Thoracic aorta (tissue), 2 donors: ENCODE results near the gene SAP30BP. TPM values are rescaled to one million over a fixed set of nuclear protein-coding genes. Genes with fewer than 3 reads are reported as not detected.
A peak's percentile ranks its signal among the peaks of the same experiment; 100 is the strongest.

Source experiments
- ATAC-seq: fragments of 150-250 bp; one replicate; pipeline ENCODE4 v1.8.0; 2017; ENCODE audit warnings: low read depth; ENCODE audit not compliant: insufficient number of reproducible peaks, low FRiP score
- DNase-seq: peaks from one replicate; pipeline ENCODE4 v3.0.0-alpha.2; 2020; ENCODE audit warnings: low spot score
- H3K27ac ChIP-seq, 2 donors: fragments of 200-600 bp; sonication (generic); 1 replicate in 1 of 2; 2 replicates in 1 of 2; pipeline ENCODE4 v1.5.1; 2016; ENCODE audit warnings: mild to moderate bottlenecking in 2 of 2, moderate library complexity in 2 of 2
- H3K27me3 ChIP-seq: fragments of 200-600 bp; sonication (generic); replicated peaks from 2 replicates; pipeline ENCODE4 v1.6.0; 2016; ENCODE audit warnings: mild to moderate bottlenecking; ENCODE audit not compliant: insufficient read depth
- H3K36me3 ChIP-seq: fragments of 200-600 bp; sonication (generic); one replicate; pipeline ENCODE4 v1.5.1; 2016
- H3K4me1 ChIP-seq, 2 donors: fragments of 200-600 bp; sonication (generic); 1 replicate in 1 of 2; 2 replicates in 1 of 2; pipeline versions ENCODE4 v1.5.1 to v1.6.0; 2016; ENCODE audit warnings: low read depth in 2 of 2, mild to moderate bottlenecking in 1 of 2; ENCODE audit not compliant: control insufficient read depth in 1 of 2
- H3K4me3 ChIP-seq: fragments of 200-600 bp; sonication (generic); 2 replicates; pipeline ENCODE4 v1.5.1; 2016; ENCODE audit warnings: mild to moderate bottlenecking
- H3K9me3 ChIP-seq: fragments of 200-600 bp; sonication (generic); 2 replicates; pipeline ENCODE4 v1.5.1; 2016
- CTCF ChIP-seq: fragments of 200-600 bp; sonication (generic); IDR thresholded peaks from one replicate; pipeline ENCODE4 v1.5.1; 2019; ENCODE audit warnings: antibody characterized with exemption
- total RNA-seq, 2 donors: library from RNA; depleted of rRNA; stranded (reverse); fragments of >200 nt; gene quantifications; one replicate each; pipeline versions ENCODE4 v1.1.0 to v1.2.3, GENCODE V29; 2016

SAP30BP gene
- total RNA-seq, 2 donors from 2014 or later: 65.1 to 70.4 TPM

- Histone ChIP-seq H3K9me3 (no peaks in the 10 kb centered on the region), H3K27me3 (no peaks in the 10 kb centered on the region), H3K27ac (no peak overlapping the region), H3K4me3 (no peak overlapping the region), H3K36me3 (peaks cover 36% of the 10 kb centered on the region), H3K4me1 (no peaks in the 10 kb centered on the region)
- TF ChIP-seq CTCF: no peak
- DNase-seq (no peak), ATAC-seq (no peak)
These were observed 14.8 kb upstream of the SAP30BP start for GRCh38 chr17:75652341-75652740.

DNA sequence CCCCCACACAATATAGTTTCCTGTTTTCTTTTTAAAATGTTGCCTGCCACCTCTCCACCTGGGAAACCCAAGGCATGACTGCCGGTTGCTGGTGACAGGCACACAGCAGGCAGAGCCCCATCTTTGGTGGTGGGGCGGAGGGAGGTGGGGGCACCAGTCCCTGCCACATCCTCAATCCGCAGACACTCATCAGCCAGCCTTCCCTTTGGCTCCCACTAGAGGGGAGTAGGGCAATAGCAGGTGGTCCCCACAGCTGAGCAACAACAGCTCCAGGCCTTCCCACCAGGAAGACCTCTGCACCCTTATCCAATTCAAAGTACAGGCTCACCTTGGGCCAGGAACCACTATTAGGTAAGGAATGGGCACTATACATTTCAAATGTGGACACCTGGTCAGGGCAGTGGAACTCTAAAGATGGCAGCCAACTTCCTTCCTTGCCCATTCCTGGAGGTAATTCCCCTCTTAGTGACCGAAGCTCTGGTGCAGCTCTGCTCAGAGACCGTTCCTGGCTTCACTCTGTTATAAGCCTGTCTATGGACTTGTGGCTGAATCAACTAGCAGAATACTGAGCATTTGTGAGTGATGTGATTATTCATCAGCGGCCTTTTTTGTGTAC, 14.1 kb upstream of the SAP30BP start:
- Histone ChIP-seq H3K27me3 (no peaks in the 10 kb centered on the region), H3K27ac (no peak overlapping the region), H3K4me3 (no peak overlapping the region), H3K36me3 (peaks cover 35% of the 10 kb centered on the region), H3K4me1 (no peaks in the 10 kb centered on the region), H3K9me3 (no peaks in the 10 kb centered on the region)
- ATAC-seq: no peak
- DNase-seq: no peak
- peak; percentile 29 for TF ChIP-seq CTCF

- Histone ChIP-seq H3K9me3 (no peaks in the 10 kb centered on the region), H3K36me3 (peaks cover 38% of the 10 kb centered on the region), H3K27ac (no peak overlapping the region), H3K27me3 (no peaks in the 10 kb centered on the region), H3K4me1 (no peaks in the 10 kb centered on the region), H3K4me3 (no peak overlapping the region)
- no peak for TF ChIP-seq CTCF
- DNase-seq: no peak
- ATAC-seq: no peak
These were observed 13.0 kb upstream of the SAP30BP start for GRCh38 chr17:75654176-75654575.

GRCh38 chr17:75658237-75658636, 8.9 kb upstream of the SAP30BP start:
- Histone ChIP-seq H3K4me1 (no peaks in the 10 kb centered on the region), H3K27ac (no peak overlapping the region), H3K9me3 (no peaks in the 10 kb centered on the region), H3K36me3 (peaks cover 28% of the 10 kb centered on the region), H3K4me3 (no peak overlapping the region), H3K27me3 (no peaks in the 10 kb centered on the region)
- no peak for TF ChIP-seq CTCF
- ATAC-seq (no peak), DNase-seq (no peak)

- no peak overlapping the region for H3K4me3 ChIP-seq
- DNase-seq: no peak
- H3K36me3 ChIP-seq: peaks cover 25% of the 10 kb centered on the region
- no peaks in the 10 kb centered on the region for H3K27me3 ChIP-seq
- ATAC-seq: no peak
- no peaks in the 10 kb centered on the region for H3K9me3 ChIP-seq
- no peak overlapping the region for H3K27ac ChIP-seq
- TF ChIP-seq CTCF: no peak
- H3K4me1 ChIP-seq: peaks cover 8 to 10% of the 10 kb centered on the region in 2 donors
These were observed 5.6 kb upstream of the SAP30BP start for GRCh38 chr17:75661531-75661930.
